Measurements from ENCODE around the gene SLC44A2.

SLC44A2 gene

GRCh38 chr19:10677751-10678150 lies 52.4 kb downstream of the SLC44A2 start:
- Histone ChIP-seq H2AFZ (ENCODE audit: low read depth, low read length) (no peak overlapping the region), H3K4me2 (ENCODE audit: low read length, poor library complexity, severe bottlenecking) (no peak overlapping the region), H3K79me1 (replicated peaks; ENCODE audit: low read length, poor library complexity, severe bottlenecking) (peaks cover 53% of the 10 kb centered on the region), H2BK12ac (ENCODE audit: low read length in 2 of 2) (no peak overlapping the region), H4K8ac (ENCODE audit: low read length) (no peak overlapping the region), H3K9me3 (ENCODE audit: control insufficient read depth, low read length) (no peaks in the 10 kb centered on the region), H3K18ac (ENCODE audit: low read depth in 1 of 2, low read length in 2 of 2) (no peak overlapping the region), H2BK120ac (ENCODE audit: low read depth, low read length) (no peak overlapping the region), H4K91ac (ENCODE audit: low read length) (no peak overlapping the region), H3K27me3 (ENCODE audit: control insufficient read depth in 1 of 2, insufficient read depth in 1 of 2, low read length in 2 of 2) (no peaks in the 10 kb centered on the region), H3K4ac (ENCODE audit: low read depth in 1 of 2, low read length in 2 of 2) (no peak overlapping the region), H3K36me3 (ENCODE audit: control insufficient read depth in 1 of 2, insufficient read depth in 2 of 2, low read depth in 1 of 2, low read length in 2 of 2) (peaks cover 84 to 89% of the 10 kb centered on the region in 2 experiments), H2BK15ac (ENCODE audit: low read depth, poor library complexity, severe bottlenecking) (no peak overlapping the region), H2AK5ac (ENCODE audit: low read length, severe bottlenecking) (no peak overlapping the region), H3K23ac (ENCODE audit: low read length in 2 of 2) (no peak overlapping the region), H3K4me3 (ENCODE audit: insufficient read depth in 1 of 2, low read depth in 1 of 2, low read length in 2 of 2) (no peak overlapping the region), H3K27ac (ENCODE audit: low read length, poor library complexity, severe bottlenecking) (no peak overlapping the region), H3K4me1 (ENCODE audit: control insufficient read depth, insufficient read depth, low read depth, low read length) (no peaks in the 10 kb centered on the region), H3K14ac (ENCODE audit: low read length in 2 of 2) (no peak overlapping the region), H2BK5ac (ENCODE audit: low read depth, low read length, poor library complexity, severe bottlenecking) (no peak overlapping the region), H3K9ac (ENCODE audit: low read length) (no peak overlapping the region)
- WGBS: 94% methylated on average over 13 of the region's 13 CpGs
- no peak for DNase-seq

- H3K27me3 ChIP-seq (ENCODE audit: control insufficient read depth in 1 of 2, insufficient read depth in 1 of 2, low read length in 2 of 2): no peaks in the 10 kb centered on the region
- H3K9ac ChIP-seq (ENCODE audit: low read length): no peak overlapping the region
- no peak overlapping the region for H2AK5ac ChIP-seq (ENCODE audit: low read length, severe bottlenecking)
- H3K9me3 ChIP-seq (ENCODE audit: control insufficient read depth, low read length): no peaks in the 10 kb centered on the region
- no peak overlapping the region for H3K4ac ChIP-seq (ENCODE audit: low read depth in 1 of 2, low read length in 2 of 2)
- no peak overlapping the region for H3K4me3 ChIP-seq (ENCODE audit: insufficient read depth in 1 of 2, low read depth in 1 of 2, low read length in 2 of 2)
- H3K79me1 ChIP-seq (replicated peaks; ENCODE audit: low read length, poor library complexity, severe bottlenecking): peaks cover 57% of the 10 kb centered on the region
- no peak overlapping the region for H3K4me2 ChIP-seq (ENCODE audit: low read length, poor library complexity, severe bottlenecking)
- no peak overlapping the region for H4K91ac ChIP-seq (ENCODE audit: low read length)
- no peak overlapping the region for H3K14ac ChIP-seq (ENCODE audit: low read length in 2 of 2)
- no peak overlapping the region for H2BK5ac ChIP-seq (ENCODE audit: low read depth, low read length, poor library complexity, severe bottlenecking)
- no peak for DNase-seq
- no peak overlapping the region for H3K23ac ChIP-seq (ENCODE audit: low read length in 2 of 2)
- H2AFZ ChIP-seq (ENCODE audit: low read depth, low read length): no peak overlapping the region
- no peak overlapping the region for H2BK12ac ChIP-seq (ENCODE audit: low read length in 2 of 2)
- H2BK15ac ChIP-seq (ENCODE audit: low read depth, poor library complexity, severe bottlenecking): no peak overlapping the region
- H3K36me3 ChIP-seq (ENCODE audit: control insufficient read depth in 1 of 2, insufficient read depth in 2 of 2, low read depth in 1 of 2, low read length in 2 of 2): peaks cover 87 to 89% of the 10 kb centered on the region in 2 experiments
- H3K18ac ChIP-seq (ENCODE audit: low read depth in 1 of 2, low read length in 2 of 2): no peak overlapping the region
- H4K8ac ChIP-seq (ENCODE audit: low read length): no peak overlapping the region
- no peak overlapping the region for H2BK120ac ChIP-seq (ENCODE audit: low read depth, low read length)
- H3K27ac ChIP-seq (ENCODE audit: low read length, poor library complexity, severe bottlenecking): no peak overlapping the region
- WGBS: 96% methylated on average over 12 of the region's 12 CpGs
- no peaks in the 10 kb centered on the region for H3K4me1 ChIP-seq (ENCODE audit: control insufficient read depth, insufficient read depth, low read depth, low read length)
These were observed 53.5 kb downstream of the SLC44A2 start for GRCh38 chr19:10678813-10679212.

DNA sequence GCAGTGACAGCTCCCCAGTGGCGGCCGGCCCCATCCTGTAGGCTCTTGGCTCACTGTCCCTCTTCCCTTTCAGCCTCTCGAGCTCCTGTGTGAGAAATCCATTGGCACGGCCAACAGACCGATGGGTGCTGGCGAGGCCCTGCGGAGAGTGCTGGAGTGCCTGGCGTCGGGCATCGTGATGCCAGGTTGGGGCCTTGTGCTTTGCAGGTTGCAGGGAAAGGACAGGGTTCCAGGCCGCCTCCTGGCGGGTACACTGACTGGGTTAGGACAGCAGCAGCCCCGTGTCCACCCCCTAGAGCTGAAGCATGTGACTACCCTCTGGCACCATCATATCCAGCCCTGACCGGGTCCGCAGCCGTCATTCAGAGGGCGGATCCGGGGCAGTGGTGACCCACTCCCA lies 54.4 kb downstream of the SLC44A2 start:
- Histone ChIP-seq H2BK5ac (ENCODE audit: low read depth, low read length, poor library complexity, severe bottlenecking) (no peak overlapping the region), H3K18ac (ENCODE audit: low read depth in 1 of 2, low read length in 2 of 2) (no peak overlapping the region), H2BK15ac (ENCODE audit: low read depth, poor library complexity, severe bottlenecking) (no peak overlapping the region), H3K36me3 (ENCODE audit: control insufficient read depth in 1 of 2, insufficient read depth in 2 of 2, low read depth in 1 of 2, low read length in 2 of 2) (peaks cover 89 to 92% of the 10 kb centered on the region in 2 experiments), H3K27me3 (ENCODE audit: control insufficient read depth in 1 of 2, insufficient read depth in 1 of 2, low read length in 2 of 2) (no peaks in the 10 kb centered on the region), H3K4me1 (ENCODE audit: control insufficient read depth, insufficient read depth, low read depth, low read length) (no peaks in the 10 kb centered on the region), H3K79me1 (replicated peaks; ENCODE audit: low read length, poor library complexity, severe bottlenecking) (peaks cover 56% of the 10 kb centered on the region), H3K14ac (ENCODE audit: low read length in 2 of 2) (no peak overlapping the region), H4K8ac (ENCODE audit: low read length) (no peak overlapping the region), H4K91ac (ENCODE audit: low read length) (no peak overlapping the region), H2AFZ (ENCODE audit: low read depth, low read length) (no peak overlapping the region), H2AK5ac (ENCODE audit: low read length, severe bottlenecking) (no peak overlapping the region), H2BK12ac (ENCODE audit: low read length in 2 of 2) (no peak overlapping the region), H3K9me3 (ENCODE audit: control insufficient read depth, low read length) (no peaks in the 10 kb centered on the region), H3K4me3 (ENCODE audit: insufficient read depth in 1 of 2, low read depth in 1 of 2, low read length in 2 of 2) (no peak overlapping the region), H3K4ac (ENCODE audit: low read depth in 1 of 2, low read length in 2 of 2) (no peak overlapping the region), H3K27ac (ENCODE audit: low read length, poor library complexity, severe bottlenecking) (no peak overlapping the region), H3K9ac (ENCODE audit: low read length) (no peak overlapping the region), H3K4me2 (ENCODE audit: low read length, poor library complexity, severe bottlenecking) (no peak overlapping the region), H3K23ac (ENCODE audit: low read length in 2 of 2) (no peak overlapping the region), H2BK120ac (ENCODE audit: low read depth, low read length) (no peak overlapping the region)
- 98% methylated on average over 18 of the region's 18 CpGs for WGBS
- no peak for DNase-seq

GRCh38 chr19:10680545-10681135 lies 55.3 kb downstream of the SLC44A2 start:
- H2AFZ ChIP-seq (ENCODE audit: low read depth, low read length): no peak overlapping the region
- H3K23ac ChIP-seq (ENCODE audit: low read length in 2 of 2): no peak overlapping the region
- no peak for DNase-seq
- no peak overlapping the region for H3K4me3 ChIP-seq (ENCODE audit: insufficient read depth in 1 of 2, low read depth in 1 of 2, low read length in 2 of 2)
- H2BK12ac ChIP-seq (ENCODE audit: low read length in 2 of 2): no peak overlapping the region
- no peak overlapping the region for H2BK5ac ChIP-seq (ENCODE audit: low read depth, low read length, poor library complexity, severe bottlenecking)
- no peak overlapping the region for H2BK120ac ChIP-seq (ENCODE audit: low read depth, low read length)
- no peak overlapping the region for H3K4me2 ChIP-seq (ENCODE audit: low read length, poor library complexity, severe bottlenecking)
- no peak overlapping the region for H2BK15ac ChIP-seq (ENCODE audit: low read depth, poor library complexity, severe bottlenecking)
- H3K79me1 ChIP-seq (replicated peaks; ENCODE audit: low read length, poor library complexity, severe bottlenecking): peaks cover 57% of the 10 kb centered on the region
- no peaks in the 10 kb centered on the region for H3K27me3 ChIP-seq (ENCODE audit: control insufficient read depth in 1 of 2, insufficient read depth in 1 of 2, low read length in 2 of 2)
- no peak overlapping the region for H3K14ac ChIP-seq (ENCODE audit: low read length in 2 of 2)
- no peak overlapping the region for H3K4ac ChIP-seq (ENCODE audit: low read depth in 1 of 2, low read length in 2 of 2)
- H4K8ac ChIP-seq (ENCODE audit: low read length): no peak overlapping the region
- H3K36me3 ChIP-seq (ENCODE audit: control insufficient read depth in 1 of 2, insufficient read depth in 2 of 2, low read depth in 1 of 2, low read length in 2 of 2): peaks cover 86 to 92% of the 10 kb centered on the region in 2 experiments
- no peak overlapping the region for H4K91ac ChIP-seq (ENCODE audit: low read length)
- WGBS: 94% methylated on average over 15 of the region's 15 CpGs
- H3K27ac ChIP-seq (ENCODE audit: low read length, poor library complexity, severe bottlenecking): no peak overlapping the region
- H3K9me3 ChIP-seq (ENCODE audit: control insufficient read depth, low read length): no peaks in the 10 kb centered on the region
- H3K9ac ChIP-seq (ENCODE audit: low read length): no peak overlapping the region
- H3K4me1 ChIP-seq (ENCODE audit: control insufficient read depth, insufficient read depth, low read depth, low read length): no peaks in the 10 kb centered on the region
- H2AK5ac ChIP-seq (ENCODE audit: low read length, severe bottlenecking): no peak overlapping the region
- H3K18ac ChIP-seq (ENCODE audit: low read depth in 1 of 2, low read length in 2 of 2): no peak overlapping the region

Data from mesenchymal stem cell (in vitro differentiated cells and primary cell).